K562 (cell line): ENCODE measurements around the gene ADK. TPM values are rescaled to one million over a fixed set of nuclear protein-coding genes. Genes with fewer than 3 reads are reported as not detected.
A peak's percentile ranks its signal among the peaks of the same experiment; 100 is the strongest.

ENCODE experiments used
- BRF1 ChIP-seq: IDR thresholded peaks from 3 replicates; pipeline ENCODE4 v1.6.1; 2011; ENCODE audit warnings: borderline replicate concordance, mild to moderate bottlenecking; ENCODE audit not compliant: insufficient read length; ENCODE audit errors: extremely low read depth
- BRF2 ChIP-seq: IDR thresholded peaks from 3 replicates; pipeline ENCODE4 v1.6.1; 2011; ENCODE audit warnings: borderline replicate concordance, mild to moderate bottlenecking; ENCODE audit not compliant: insufficient read length, insufficient read depth
- DEAF1 ChIP-seq: fragments of 450-650 bp; formaldehyde crosslinking; IDR thresholded peaks from 2 replicates; pipeline ENCODE4 v1.4.0; 2020; ENCODE audit warnings: mild to moderate bottlenecking, moderate library complexity
- EP400 ChIP-seq: fragments of 450-650 bp; IDR thresholded peaks from 2 replicates; pipeline ENCODE4 v1.6.1; 2017; ENCODE audit warnings: antibody characterized with exemption, mild to moderate bottlenecking, moderate library complexity
- ETV1 ChIP-seq: fragments of 450-650 bp; conservative IDR thresholded peaks from 2 replicates; pipeline ENCODE4 v1.6.1; 2016; ENCODE audit warnings: missing genetic modification characterization, control low read depth, low read depth, missing compliant biosample characterization
- FOS ChIP-seq: IDR thresholded peaks from 3 replicates; pipeline ENCODE4 v1.6.1; 2011; ENCODE audit not compliant: insufficient read length; ENCODE audit errors: extremely low read depth
- HNRNPL ChIP-seq: fragments of 200-400 bp; formaldehyde crosslinking; IDR thresholded peaks from 2 replicates; pipeline ENCODE4 v1.6.1; 2017; ENCODE audit warnings: low read depth, mild to moderate bottlenecking, low read length
- MAFG ChIP-seq: fragments of 450-650 bp; conservative IDR thresholded peaks from 2 replicates; pipeline ENCODE4 v1.6.1; 2016; ENCODE audit warnings: missing genetic modification characterization, missing compliant biosample characterization
- NFIC ChIP-seq: fragments of 450-650 bp; IDR thresholded peaks from 2 replicates; pipeline ENCODE4 v1.6.1; 2017; ENCODE audit warnings: mild to moderate bottlenecking, inconsistent platforms
- RAD21 ChIP-seq, 2 experiments: fragments of 250-450 bp in 1 of 2; fragments of 450-650 bp in 1 of 2; sonication (Bioruptor Pico) in 1 of 2; formaldehyde crosslinking in 1 of 2; IDR thresholded peaks in 1 of 2; conservative IDR thresholded peaks in 1 of 2; 2 replicates each; pipeline versions ENCODE4 v1.4.0 to v1.8.0; 2020 to 2022; ENCODE audit warnings: mild to moderate bottlenecking in 2 of 2, moderate library complexity in 1 of 2
- RFX7 ChIP-seq: fragments of 250-450 bp; sonication (Bioruptor Pico); IDR thresholded peaks from 2 replicates; pipeline ENCODE4 v1.5.1; 2021; ENCODE audit warnings: mild to moderate bottlenecking
- ZNF586 ChIP-seq: fragments of 450-650 bp; formaldehyde crosslinking; conservative IDR thresholded peaks from 2 replicates; pipeline ENCODE4 v1.4.0; 2020; ENCODE audit warnings: mild to moderate bottlenecking, moderate library complexity
- polyA plus RNA-seq, 8 experiments: library from polyadenylated mRNA; depleted of rRNA in 4 of 8; stranded (reverse) in 5 of 8; unstranded in 3 of 8; fragments of >200 nt; fragmentation: Nextera tagmentation in 2 of 8; fragmentation: Illumina TruSeq in 1 of 8; extraction: Ambion mirVana in 2 of 8; extraction: Trizol in 1 of 8; gene quantifications; 2 replicates each; pipeline versions ENCODE4 v1.2.1 to v1.2.3, GENCODE V29; 2011 to 2014; ENCODE audit warnings: inconsistent platforms in 1 of 8, missing spikeins in 1 of 8
- total RNA-seq, 7 experiments: library from RNA; depleted of rRNA in 6 of 7; stranded (reverse); fragments of >200 nt in 6 of 7; fragmentation: Illumina TruSeq in 2 of 7; extraction: Trizol in 2 of 7; gene quantifications; 2 replicates each; pipeline versions ENCODE4 v1.2.1 to v1.2.3, GENCODE V29; 2011 to 2021; ENCODE audit warnings: low replicate concordance in 1 of 7
- TF ChIP-seq, protein P1 (sequence below): fragments of 450-650 bp; IDR thresholded peaks from 2 replicates; pipeline ENCODE4 v1.6.1; 2016; ENCODE audit warnings: mild to moderate bottlenecking
- TF ChIP-seq, protein P2 (sequence below), 2 experiments: fragments of 450-650 bp; formaldehyde crosslinking in 1 of 2; IDR thresholded peaks; 2 replicates each; pipeline versions ENCODE4 v1.4.0 to v1.6.1; 2014 to 2020; ENCODE audit warnings: mild to moderate bottlenecking in 2 of 2, borderline replicate concordance in 1 of 2, low read depth in 1 of 2

ADK gene
- total and polyA plus RNA-seq, 9 of the 15 experiments (the other 6 are each of a cell fraction or from before 2014, with no cell fraction given) = 54.2 to 97.8 (median 73.6) TPM

DNA sequence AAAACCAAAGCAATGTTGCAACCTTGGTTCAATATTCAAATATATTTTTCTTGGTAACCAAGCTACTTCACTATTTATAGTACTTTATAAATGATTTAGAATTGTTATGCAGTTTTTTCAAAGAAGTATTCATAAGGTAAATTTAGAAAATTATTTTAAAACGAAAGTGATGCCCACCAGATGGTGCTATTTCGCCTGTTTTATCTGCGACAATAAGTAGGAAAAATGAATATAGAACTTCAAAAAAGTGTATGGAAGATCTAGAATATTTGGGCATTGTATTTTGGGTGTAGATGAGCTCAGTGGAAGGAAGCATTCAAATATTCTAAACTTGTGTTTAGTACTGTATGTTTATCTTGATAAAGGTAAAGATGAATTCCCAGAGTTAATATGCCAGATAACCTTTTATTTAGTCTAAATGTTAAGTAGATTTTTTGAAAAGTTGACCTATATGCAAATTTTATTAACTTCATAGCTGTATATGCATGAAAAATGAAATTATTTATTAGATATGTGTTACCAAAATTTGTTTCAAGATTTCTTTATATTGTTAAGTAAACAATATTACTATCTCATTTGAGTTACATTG lies 93.2 kb downstream of the ADK start (continued):
- TF ChIP-seq ETV1 (tag) (no peak), EP400 (peak; percentile 16; the same call in 1 of the 2 replicates), RAD21 (CRISPR knock-in tag; conservative IDR thresholded peaks at IDR 0.05 in 1 of 2, IDR thresholded peaks at IDR 0.05 in 1 of 2) (peak; percentile 72 to 75), DEAF1 (CRISPR knock-in tag) (peak; percentile 62), ZNF586 (CRISPR knock-in tag) (no peak), HNRNPL (no peak), NFIC (no peak), FOS (no peak), BRF2 (no peak), MAFG (no peak), BRF1 (no peak), RFX7 (no peak)
- TF ChIP-seq, protein P1, sequence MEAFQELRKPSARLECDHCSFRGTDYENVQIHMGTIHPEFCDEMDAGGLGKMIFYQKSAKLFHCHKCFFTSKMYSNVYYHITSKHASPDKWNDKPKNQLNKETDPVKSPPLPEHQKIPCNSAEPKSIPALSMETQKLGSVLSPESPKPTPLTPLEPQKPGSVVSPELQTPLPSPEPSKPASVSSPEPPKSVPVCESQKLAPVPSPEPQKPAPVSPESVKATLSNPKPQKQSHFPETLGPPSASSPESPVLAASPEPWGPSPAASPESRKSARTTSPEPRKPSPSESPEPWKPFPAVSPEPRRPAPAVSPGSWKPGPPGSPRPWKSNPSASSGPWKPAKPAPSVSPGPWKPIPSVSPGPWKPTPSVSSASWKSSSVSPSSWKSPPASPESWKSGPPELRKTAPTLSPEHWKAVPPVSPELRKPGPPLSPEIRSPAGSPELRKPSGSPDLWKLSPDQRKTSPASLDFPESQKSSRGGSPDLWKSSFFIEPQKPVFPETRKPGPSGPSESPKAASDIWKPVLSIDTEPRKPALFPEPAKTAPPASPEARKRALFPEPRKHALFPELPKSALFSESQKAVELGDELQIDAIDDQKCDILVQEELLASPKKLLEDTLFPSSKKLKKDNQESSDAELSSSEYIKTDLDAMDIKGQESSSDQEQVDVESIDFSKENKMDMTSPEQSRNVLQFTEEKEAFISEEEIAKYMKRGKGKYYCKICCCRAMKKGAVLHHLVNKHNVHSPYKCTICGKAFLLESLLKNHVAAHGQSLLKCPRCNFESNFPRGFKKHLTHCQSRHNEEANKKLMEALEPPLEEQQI = no peak
- TF ChIP-seq, protein P2, sequence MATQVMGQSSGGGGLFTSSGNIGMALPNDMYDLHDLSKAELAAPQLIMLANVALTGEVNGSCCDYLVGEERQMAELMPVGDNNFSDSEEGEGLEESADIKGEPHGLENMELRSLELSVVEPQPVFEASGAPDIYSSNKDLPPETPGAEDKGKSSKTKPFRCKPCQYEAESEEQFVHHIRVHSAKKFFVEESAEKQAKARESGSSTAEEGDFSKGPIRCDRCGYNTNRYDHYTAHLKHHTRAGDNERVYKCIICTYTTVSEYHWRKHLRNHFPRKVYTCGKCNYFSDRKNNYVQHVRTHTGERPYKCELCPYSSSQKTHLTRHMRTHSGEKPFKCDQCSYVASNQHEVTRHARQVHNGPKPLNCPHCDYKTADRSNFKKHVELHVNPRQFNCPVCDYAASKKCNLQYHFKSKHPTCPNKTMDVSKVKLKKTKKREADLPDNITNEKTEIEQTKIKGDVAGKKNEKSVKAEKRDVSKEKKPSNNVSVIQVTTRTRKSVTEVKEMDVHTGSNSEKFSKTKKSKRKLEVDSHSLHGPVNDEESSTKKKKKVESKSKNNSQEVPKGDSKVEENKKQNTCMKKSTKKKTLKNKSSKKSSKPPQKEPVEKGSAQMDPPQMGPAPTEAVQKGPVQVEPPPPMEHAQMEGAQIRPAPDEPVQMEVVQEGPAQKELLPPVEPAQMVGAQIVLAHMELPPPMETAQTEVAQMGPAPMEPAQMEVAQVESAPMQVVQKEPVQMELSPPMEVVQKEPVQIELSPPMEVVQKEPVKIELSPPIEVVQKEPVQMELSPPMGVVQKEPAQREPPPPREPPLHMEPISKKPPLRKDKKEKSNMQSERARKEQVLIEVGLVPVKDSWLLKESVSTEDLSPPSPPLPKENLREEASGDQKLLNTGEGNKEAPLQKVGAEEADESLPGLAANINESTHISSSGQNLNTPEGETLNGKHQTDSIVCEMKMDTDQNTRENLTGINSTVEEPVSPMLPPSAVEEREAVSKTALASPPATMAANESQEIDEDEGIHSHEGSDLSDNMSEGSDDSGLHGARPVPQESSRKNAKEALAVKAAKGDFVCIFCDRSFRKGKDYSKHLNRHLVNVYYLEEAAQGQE (IDR thresholded peaks at IDR 0.05; ENCODE audit: borderline replicate concordance) = peak; percentile 48; the same call in 1 of the 2 replicates
- TF ChIP-seq, protein P2 (CRISPR knock-in tag; IDR thresholded peaks at IDR 0.05; ENCODE audit: low read depth) = no peak
